Measurements from ENCODE around the gene C12orf54. TPM values are rescaled to one million over a fixed set of nuclear protein-coding genes. Genes with fewer than 3 reads are reported as not detected.
"Not testable (repeated sequence)": the region's sequence is repeated elsewhere in the genome, so short reads cannot be mapped to it uniquely, and the experiment has no call there.

The C12orf54 gene
- total RNA-seq, 2 experiments from 2014 or later: not detected

DNA sequence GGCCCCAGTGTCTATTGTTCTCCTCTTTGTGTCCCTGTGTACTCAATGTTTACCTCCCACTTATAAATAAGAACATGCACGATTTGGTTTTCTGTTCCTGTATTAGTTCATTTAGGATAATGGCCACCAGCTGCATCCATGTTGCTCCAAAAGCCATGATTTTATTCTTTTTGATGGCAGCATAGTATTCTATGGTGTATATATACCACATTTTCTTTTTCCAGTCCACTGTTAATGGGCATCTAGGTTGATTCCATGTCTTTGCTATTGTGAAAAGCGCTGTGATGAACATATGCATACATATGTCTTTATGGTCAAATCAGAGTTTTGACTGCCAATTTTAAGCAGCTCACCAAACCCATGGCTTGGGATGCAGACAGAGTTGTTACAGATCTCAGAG is 27.2 kb upstream of the C12orf54 start:
- Mint-ChIP-seq H3K9me3 (peaks cover 3% of the 10 kb centered on the region), H3K27me3 (peaks cover 9% of the 10 kb centered on the region), H3K4me3 (no peak overlapping the region), H3K4me1 (ENCODE audit: low read depth) (no peaks in the 10 kb centered on the region), H3K27ac (no peak overlapping the region), H3K36me3 (ENCODE audit: low read depth) (no peaks in the 10 kb centered on the region)
- ChIA-PET POLR2A (no interaction called here), CTCF (interaction anchor here (0.9 to 2.3 kb wide), 6 partner anchors 9 to 266 kb away, joined by 3 to 9 read pairs (median 4); no protein-coding TSS in a partner anchor)
- no peak for ATAC-seq
- TF ChIP-seq CTCF (IDR thresholded peaks at IDR 0.05): no peak
- DNase-seq: no peak
- intact Hi-C loops (cut with micrococcal nuclease): no loop called here

DNA sequence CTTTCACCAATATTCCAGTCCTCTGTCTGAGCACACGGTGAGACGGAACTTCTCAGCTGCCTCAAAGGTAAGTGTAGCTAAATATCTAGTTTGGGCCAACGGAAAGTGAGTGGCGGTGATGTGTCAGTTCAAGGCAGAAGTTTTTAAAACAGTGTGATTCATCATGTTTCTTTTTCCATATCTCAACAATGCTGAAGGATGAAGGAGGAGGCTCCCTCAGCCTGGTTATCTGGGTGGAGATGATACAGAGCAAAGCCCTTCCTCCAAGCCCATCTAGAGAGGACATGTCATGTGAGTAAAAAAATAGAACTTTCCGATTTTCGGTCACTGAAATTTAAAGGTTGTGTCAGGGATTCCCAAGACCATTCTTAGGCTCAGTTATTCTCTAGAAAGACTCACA is 23.0 kb upstream of the C12orf54 start:
- no peak for DNase-seq
- intact Hi-C loops (cut with micrococcal nuclease): no loop called here
- no peak for ATAC-seq
- Mint-ChIP-seq H3K27me3 (peaks cover 9% of the 10 kb centered on the region), H3K9me3 (no peaks in the 10 kb centered on the region), H3K27ac (no peak overlapping the region), H3K4me3 (no peak overlapping the region), H3K4me1 (ENCODE audit: low read depth) (no peaks in the 10 kb centered on the region), H3K36me3 (ENCODE audit: low read depth) (no peaks in the 10 kb centered on the region)
- CTCF ChIA-PET: interaction anchor here (2.0 kb wide), 1 partner anchor 159 kb away, joined by 7 read pairs; no protein-coding TSS in a partner anchor
- POLR2A ChIA-PET: no interaction called here
- no peak for TF ChIP-seq CTCF (IDR thresholded peaks at IDR 0.05)

GRCh38 chr12:48469027-48469426 is 13.3 kb upstream of the C12orf54 start:
- H3K9me3 Mint-ChIP-seq: peaks cover 35% of the 10 kb centered on the region
- H3K4me3 Mint-ChIP-seq; intact Hi-C loops (cut with micrococcal nuclease); H3K27me3 Mint-ChIP-seq; POLR2A ChIA-PET; ATAC-seq; H3K4me1 Mint-ChIP-seq (ENCODE audit: low read depth); DNase-seq; H3K36me3 Mint-ChIP-seq (ENCODE audit: low read depth); CTCF ChIA-PET; H3K27ac Mint-ChIP-seq: not testable (repeated sequence)

GRCh38 chr12:48472259-48472658 is 10.0 kb upstream of the C12orf54 start, which contains the start of gene ANP32D:
Gene ANP32D (plus strand): TSS chr12:48472559. CDS start chr12:48472665, 106 bp downstream.
- H3K9me3 Mint-ChIP-seq: peaks cover 29% of the 10 kb centered on the region
- no peaks in the 10 kb centered on the region for H3K4me1 Mint-ChIP-seq (ENCODE audit: low read depth)
- ATAC-seq (no peak), DNase-seq (no peak)
- ChIA-PET POLR2A (no interaction called here), CTCF (interaction anchor here (0.8 kb wide), 1 partner anchor 72 kb away, joined by 3 read pairs; no protein-coding TSS in a partner anchor)
- no peak for TF ChIP-seq CTCF (IDR thresholded peaks at IDR 0.05)
- no peak within 1 kb of the TSS for H3K4me3 Mint-ChIP-seq
- peaks cover 6% of the 10 kb centered on the region for H3K36me3 Mint-ChIP-seq (ENCODE audit: low read depth)
- H3K27ac Mint-ChIP-seq: no peak within 1 kb of the TSS
- H3K27me3 Mint-ChIP-seq: peaks cover 7% of the 10 kb centered on the region
- intact Hi-C loops (cut with micrococcal nuclease): no loop called here

- Mint-ChIP-seq H3K27me3 (peaks cover 7% of the 10 kb centered on the region), H3K4me3 (no peak overlapping the region)
Measured at GRCh38 chr12:48473061-48473460, 9.2 kb upstream of the C12orf54 start.

GRCh38 chr12:48474497-48474896 is 7.8 kb upstream of the C12orf54 start:
- H3K27me3 Mint-ChIP-seq; H3K36me3 Mint-ChIP-seq (ENCODE audit: low read depth); POLR2A ChIA-PET; CTCF ChIA-PET; H3K27ac Mint-ChIP-seq; intact Hi-C loops (cut with micrococcal nuclease); DNase-seq; H3K4me1 Mint-ChIP-seq (ENCODE audit: low read depth); H3K4me3 Mint-ChIP-seq; ATAC-seq: not testable (repeated sequence)
- peaks cover 14% of the 10 kb centered on the region for H3K9me3 Mint-ChIP-seq

More at GRCh38 chr12:48473061-48473460, 9.2 kb upstream of the C12orf54 start:
- ATAC-seq (no peak), DNase-seq (no peak)
- Mint-ChIP-seq H3K4me1 (ENCODE audit: low read depth) (no peaks in the 10 kb centered on the region), H3K9me3 (peaks cover 25% of the 10 kb centered on the region), H3K36me3 (ENCODE audit: low read depth) (peaks cover 6% of the 10 kb centered on the region), H3K27ac (no peak overlapping the region)
- CTCF ChIA-PET: no interaction called here
- intact Hi-C loops (cut with micrococcal nuclease): no loop called here
- POLR2A ChIA-PET: no interaction called here
- no peak for TF ChIP-seq CTCF (IDR thresholded peaks at IDR 0.05)
